C4-2B (cell line): ENCODE results near the gene CYP4A11.
A peak's percentile ranks its signal among the peaks of the same experiment; 100 is the strongest.
"Not testable (repeated sequence)": the region's sequence is repeated elsewhere in the genome, so short reads cannot be mapped to it uniquely, and the experiment has no call there.

ENCODE experiments used
- H3K27ac ChIP-seq: fragments of 450-650 bp; 2 replicates; pipeline ENCODE4 v1.5.1; 2017
- CTCF ChIP-seq: fragments of 450-650 bp; conservative IDR thresholded peaks from 2 replicates; pipeline ENCODE4 v1.5.1; 2017; ENCODE audit warnings: mild to moderate bottlenecking
- ZFX ChIP-seq: fragments of 450-650 bp; IDR thresholded peaks from 2 replicates; pipeline ENCODE4 v1.6.1; 2017

CYP4A11 gene

GRCh38 chr1:46948629-46949416, 7.5 kb upstream of the CYP4A11 start:
- TF ChIP-seq ZFX = no peak
- no peak for TF ChIP-seq CTCF
- H3K27ac ChIP-seq = no peak overlapping the region

GRCh38 chr1:46947706-46948105, 6.4 kb upstream of the CYP4A11 start:
- H3K27ac ChIP-seq = not testable (repeated sequence)

GRCh38 chr1:46942086-46942485, 810 bp upstream of the CYP4A11 start:
- no peak overlapping the region for H3K27ac ChIP-seq
- TF ChIP-seq ZFX (no peak), CTCF (no peak)

- TF ChIP-seq ZFX (no peak), CTCF (no peak)
- H3K27ac ChIP-seq = no peak overlapping the region
Observed at GRCh38 chr1:46940307-46940706, 969 bp downstream of the CYP4A11 start.

GRCh38 chr1:46937270-46937669, 4.0 kb downstream of the CYP4A11 start:
- TF ChIP-seq ZFX (no peak), CTCF (no peak)
- H3K27ac ChIP-seq = no peak overlapping the region

- H3K27ac ChIP-seq = no peak overlapping the region
- TF ChIP-seq CTCF = no peak
- TF ChIP-seq ZFX = no peak
Observed at GRCh38 chr1:46936788-46937187, 4.5 kb downstream of the CYP4A11 start.

GRCh38 chr1:46934852-46935251, 6.4 kb downstream of the CYP4A11 start:
- peak; percentile 78 for TF ChIP-seq CTCF
- not testable (repeated sequence) for H3K27ac ChIP-seq

- H3K27ac ChIP-seq = not testable (repeated sequence)
Observed at GRCh38 chr1:46932020-46932419, 9.3 kb downstream of the CYP4A11 start.
